Esophagus muscularis mucosa (tissue), 4 donors: ENCODE measurements around the gene MRM2. TPM values are rescaled to one million over a fixed set of nuclear protein-coding genes. Genes with fewer than 3 reads are reported as not detected.

Source experiments
- DNase-seq: peaks from one replicate; pipeline ENCODE4 v3.0.0-alpha.2; 2017; ENCODE audit errors: extremely low spot score
- H3K27ac ChIP-seq, 4 donors: fragments of 200-600 bp; sonication (generic); replicated peaks in 1 of 4; 1 replicate in 3 of 4; 2 replicates in 1 of 4; pipeline ENCODE4 v1.5.1; 2016 to 2019; ENCODE audit warnings: mild to moderate bottlenecking in 1 of 4
- H3K27me3 ChIP-seq, 4 donors: fragments of 200-600 bp; sonication (generic); one replicate each; pipeline versions ENCODE4 v1.5.1 to v1.6.0; 2016 to 2019
- H3K36me3 ChIP-seq, 4 donors: fragments of 200-600 bp; sonication (generic); one replicate each; pipeline ENCODE4 v1.5.1; 2016 to 2019
- H3K4me1 ChIP-seq, 4 donors: fragments of 200-600 bp; sonication (generic); one replicate each; pipeline ENCODE4 v1.5.1; 2016 to 2019
- H3K4me3 ChIP-seq, 4 donors: fragments of 200-600 bp; sonication (generic); 1 replicate in 2 of 4; 2 replicates in 2 of 4; pipeline ENCODE4 v1.5.1; 2016 to 2019; ENCODE audit warnings: mild to moderate bottlenecking in 4 of 4, moderate library complexity in 1 of 4
- H3K9me3 ChIP-seq, 4 donors: fragments of 200-600 bp; sonication (generic); 1 replicate in 3 of 4; 2 replicates in 1 of 4; pipeline ENCODE4 v1.5.1; 2016 to 2019
- EP300 ChIP-seq: sonication (generic); formaldehyde crosslinking; IDR thresholded peaks from one replicate; pipeline ENCODE4 v1.6.1; 2017; ENCODE audit warnings: antibody characterized with exemption
- POLR2A ChIP-seq: fragments of 450-650 bp; IDR thresholded peaks from one replicate; pipeline ENCODE4 v1.6.1; 2017; ENCODE audit warnings: antibody characterized with exemption, moderate library complexity, mild to moderate bottlenecking, low read depth
- POLR2AphosphoS5 ChIP-seq, 2 donors: sonication (generic); formaldehyde crosslinking; IDR thresholded peaks; one replicate each; pipeline ENCODE4 v1.6.1; 2017; ENCODE audit warnings: antibody characterized with exemption in 2 of 2
- WGBS: methylation state at CpG from one replicate; pipeline ENCODE4 v1.1.5; 2018; 5-methylcytosine and 5-hydroxymethylcytosine counted together
- intact Hi-C: fragments of 100-400 bp; cut with DNase I; formaldehyde crosslinking; loops from one replicate; pipeline ENCODE4 v1.15.1; 2023
- total RNA-seq, 4 donors: library from RNA; depleted of rRNA; stranded (reverse); fragments of >200 nt; gene quantifications; one replicate each; pipeline versions ENCODE4 v1.1.0 to v1.2.1, GENCODE V29; 2016
- TF ChIP-seq, protein P1 (sequence below), 3 experiments: fragments of 200-600 bp in 2 of 3; fragments of 450-650 bp in 1 of 3; sonication (generic) in 2 of 3; IDR thresholded peaks; one replicate each; pipeline ENCODE4 v1.5.1; 2017 to 2019; ENCODE audit warnings: antibody characterized with exemption in 3 of 3, mild to moderate bottlenecking in 2 of 3, moderate library complexity in 1 of 3

Gene MRM2
- total RNA-seq, 4 donors from 2014 or later: 13.3 to 20.3 (median 16.5) TPM

DNA sequence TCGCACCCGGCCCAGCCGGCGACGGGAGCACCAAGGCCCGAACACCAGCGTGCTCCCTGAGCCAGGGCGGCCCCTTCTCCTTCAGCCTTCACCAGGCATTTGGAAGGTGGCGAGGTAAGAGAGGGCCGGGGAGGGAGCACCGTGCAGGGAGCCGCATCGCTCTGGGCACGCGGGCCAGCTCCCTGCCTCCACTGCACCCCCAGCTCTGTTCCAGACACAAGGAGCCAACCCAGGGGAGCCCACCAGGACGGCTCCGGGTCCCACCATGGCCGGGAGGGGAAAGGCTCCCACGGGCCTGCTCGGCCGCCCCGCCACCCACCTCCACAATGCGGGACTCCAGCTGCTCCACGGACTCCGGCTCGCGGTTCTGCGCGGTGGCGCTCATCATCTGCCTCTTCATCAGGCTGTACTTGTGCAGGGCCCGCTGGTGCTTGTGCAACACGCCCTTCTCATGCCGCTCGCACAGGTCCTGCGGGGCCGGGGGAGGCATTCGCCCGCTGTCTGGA lies 15.1 kb upstream of the MRM2 start:
- H3K27me3 ChIP-seq: no peaks in the 10 kb centered on the region
- 97% methylated on average over 19 of the region's 38 CpGs for WGBS
- no peak overlapping the region for H3K27ac ChIP-seq
- H3K9me3 ChIP-seq: no peaks in the 10 kb centered on the region
- no peaks in the 10 kb centered on the region for H3K4me1 ChIP-seq
- intact Hi-C loops: no loop called here
- H3K36me3 ChIP-seq: peaks cover 16 to 86% (median 45%) of the 10 kb centered on the region in 4 donors
- H3K4me3 ChIP-seq: no peak overlapping the region
- DNase-seq: no peak
- TF ChIP-seq POLR2AphosphoS5 (IDR thresholded peaks at IDR 0.05) (no peak), EP300 (no peak), POLR2A (no peak)
- TF ChIP-seq, protein P1, sequence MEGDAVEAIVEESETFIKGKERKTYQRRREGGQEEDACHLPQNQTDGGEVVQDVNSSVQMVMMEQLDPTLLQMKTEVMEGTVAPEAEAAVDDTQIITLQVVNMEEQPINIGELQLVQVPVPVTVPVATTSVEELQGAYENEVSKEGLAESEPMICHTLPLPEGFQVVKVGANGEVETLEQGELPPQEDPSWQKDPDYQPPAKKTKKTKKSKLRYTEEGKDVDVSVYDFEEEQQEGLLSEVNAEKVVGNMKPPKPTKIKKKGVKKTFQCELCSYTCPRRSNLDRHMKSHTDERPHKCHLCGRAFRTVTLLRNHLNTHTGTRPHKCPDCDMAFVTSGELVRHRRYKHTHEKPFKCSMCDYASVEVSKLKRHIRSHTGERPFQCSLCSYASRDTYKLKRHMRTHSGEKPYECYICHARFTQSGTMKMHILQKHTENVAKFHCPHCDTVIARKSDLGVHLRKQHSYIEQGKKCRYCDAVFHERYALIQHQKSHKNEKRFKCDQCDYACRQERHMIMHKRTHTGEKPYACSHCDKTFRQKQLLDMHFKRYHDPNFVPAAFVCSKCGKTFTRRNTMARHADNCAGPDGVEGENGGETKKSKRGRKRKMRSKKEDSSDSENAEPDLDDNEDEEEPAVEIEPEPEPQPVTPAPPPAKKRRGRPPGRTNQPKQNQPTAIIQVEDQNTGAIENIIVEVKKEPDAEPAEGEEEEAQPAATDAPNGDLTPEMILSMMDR (IDR thresholded peaks at IDR 0.05): no peak

DNA sequence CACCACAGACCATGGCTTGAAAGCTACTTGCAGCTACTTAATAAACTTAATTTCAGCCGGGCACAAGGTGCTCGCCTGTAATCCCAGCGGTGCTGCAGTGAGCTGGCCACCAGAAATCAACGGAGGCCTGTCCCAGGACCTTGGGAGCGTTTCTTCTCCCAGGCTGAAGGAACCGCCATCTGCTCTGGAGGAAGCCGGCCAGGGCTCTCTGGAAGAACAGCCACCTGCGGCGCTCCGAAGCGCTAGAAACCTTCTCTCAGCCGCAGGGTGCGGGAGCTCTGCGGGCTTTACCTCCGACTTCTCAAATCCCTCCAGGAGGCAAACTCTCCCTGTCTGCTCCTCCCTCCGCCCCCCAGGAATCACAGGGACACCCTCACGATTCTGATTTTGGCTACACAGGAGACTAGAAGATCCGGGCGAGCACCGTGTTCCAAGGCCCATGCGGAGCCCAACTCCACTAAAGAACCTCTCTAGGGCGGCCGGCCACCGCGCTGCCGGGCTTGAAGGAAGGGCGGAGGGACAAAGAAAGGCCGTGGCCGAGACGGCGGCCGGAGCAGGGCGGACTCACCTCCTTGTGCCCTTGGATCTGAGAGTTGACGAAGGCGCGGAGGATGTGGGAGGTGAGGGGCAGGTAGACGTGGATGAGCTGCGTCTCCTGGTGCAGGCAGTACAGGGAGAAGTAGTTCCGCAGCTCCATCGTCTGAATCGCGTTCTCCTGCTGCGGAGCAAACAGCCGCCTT lies 14.5 kb upstream of the MRM2 start:
- WGBS: 93% methylated on average over 41 of the region's 44 CpGs
- Histone ChIP-seq H3K36me3 (peaks cover 16 to 83% (median 45%) of the 10 kb centered on the region in 4 donors), H3K27ac (no peak overlapping the region), H3K4me3 (no peak overlapping the region), H3K27me3 (no peaks in the 10 kb centered on the region), H3K4me1 (no peaks in the 10 kb centered on the region), H3K9me3 (no peaks in the 10 kb centered on the region)
- DNase-seq: no peak
- TF ChIP-seq EP300: no peak
- TF ChIP-seq POLR2A: no peak
- no peak for TF ChIP-seq POLR2AphosphoS5 (IDR thresholded peaks at IDR 0.05)
- TF ChIP-seq, protein P1 (IDR thresholded peaks at IDR 0.05): no peak
- intact Hi-C loops: no loop called here

DNA sequence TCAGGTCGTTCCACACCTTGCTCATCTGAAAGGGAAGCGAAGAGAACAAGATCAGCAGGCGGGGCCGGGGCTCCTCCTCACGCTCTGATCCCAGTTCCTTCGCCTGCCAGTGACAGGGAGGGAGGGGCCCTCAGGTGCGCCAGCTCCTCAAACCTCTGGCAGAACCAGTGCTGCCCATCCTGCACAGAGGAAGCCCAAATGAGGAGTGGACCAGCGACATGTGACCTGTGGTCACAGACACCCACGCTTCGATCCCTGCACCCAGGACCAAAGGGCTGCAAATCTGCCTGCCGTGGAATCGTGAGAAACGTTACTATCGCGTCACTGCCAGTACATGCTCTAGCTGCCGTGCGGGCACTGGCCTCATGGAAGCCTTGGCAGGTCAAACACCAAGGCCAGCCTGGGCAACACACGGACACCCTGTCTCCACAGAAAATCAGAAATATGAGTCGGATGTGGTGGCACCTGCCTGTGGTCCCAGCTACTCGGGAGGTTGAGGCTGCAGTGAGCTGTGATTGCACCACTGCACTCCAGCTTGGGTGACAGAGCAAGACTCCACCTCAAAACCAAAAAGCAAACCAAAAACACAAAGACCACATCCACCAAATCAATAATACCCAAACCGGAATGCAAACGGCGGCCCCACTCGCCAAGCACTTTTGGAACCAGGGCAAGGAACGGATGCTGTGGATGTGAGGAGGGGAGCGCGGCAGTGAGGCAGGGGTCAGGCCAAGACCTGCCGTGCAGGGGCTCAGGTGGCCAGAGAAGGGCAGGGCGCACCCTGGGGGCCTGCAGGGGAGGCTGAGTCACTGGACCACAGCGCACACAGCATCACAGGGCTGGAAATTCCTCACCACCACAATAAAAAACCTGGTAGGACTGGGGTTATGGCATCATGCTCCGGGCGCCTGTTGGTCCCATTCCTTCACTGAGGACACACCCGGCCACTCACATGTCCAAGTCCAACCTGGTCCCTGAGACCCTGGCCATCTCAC lies 13.4 kb upstream of the MRM2 start:
- H3K4me1 ChIP-seq: no peaks in the 10 kb centered on the region
- H3K4me3 ChIP-seq: no peak overlapping the region
- no peaks in the 10 kb centered on the region for H3K9me3 ChIP-seq
- no peak overlapping the region for H3K27ac ChIP-seq
- WGBS: 99% methylated on average over 14 of the region's 33 CpGs
- DNase-seq: no peak
- intact Hi-C loops: no loop called here
- no peak for TF ChIP-seq POLR2AphosphoS5 (IDR thresholded peaks at IDR 0.05)
- TF ChIP-seq POLR2A: no peak
- TF ChIP-seq, protein P1 (IDR thresholded peaks at IDR 0.05): no peak
- no peak for TF ChIP-seq EP300
- peaks cover 16 to 81% (median 45%) of the 10 kb centered on the region in 4 donors for H3K36me3 ChIP-seq
- H3K27me3 ChIP-seq: no peaks in the 10 kb centered on the region

DNA sequence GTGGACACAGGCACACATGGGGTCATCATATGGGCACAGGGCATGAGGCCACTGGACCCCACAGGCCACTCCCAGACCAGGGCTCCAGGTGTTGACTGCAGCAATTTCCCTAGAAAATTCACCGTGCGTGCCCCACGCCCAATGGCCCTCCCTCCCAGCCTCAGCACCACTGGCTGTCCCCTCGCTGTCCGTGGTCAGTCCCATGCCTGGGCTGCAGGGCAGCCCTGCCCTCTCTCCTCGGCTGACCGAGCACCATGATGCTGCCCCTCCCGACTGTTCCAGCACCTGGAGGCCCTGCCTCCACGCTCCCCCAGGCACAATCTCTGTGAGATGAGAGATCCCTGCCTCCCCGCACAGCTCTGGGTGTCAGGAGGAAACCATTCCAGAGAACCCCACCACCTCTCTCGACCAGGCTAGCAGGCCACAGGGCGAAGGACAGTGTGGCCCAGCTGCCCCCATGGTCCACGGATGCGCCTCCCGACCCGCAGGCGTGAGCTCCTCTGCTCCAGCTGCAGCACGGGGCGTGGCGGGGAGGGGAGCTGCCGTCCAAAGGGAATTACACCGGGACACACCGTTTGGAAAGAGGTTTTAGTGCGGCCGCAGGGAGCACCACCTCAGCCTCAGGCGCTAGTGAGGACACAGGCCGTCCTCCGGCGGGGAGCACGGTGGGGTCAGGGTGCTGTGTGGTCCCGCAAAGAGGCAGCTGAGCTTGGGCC lies 12.6 kb upstream of the MRM2 start:
- WGBS: 88% methylated on average over 25 of the region's 31 CpGs
- Histone ChIP-seq H3K36me3 (peaks cover 16 to 74% (median 44%) of the 10 kb centered on the region in 4 donors), H3K27me3 (no peaks in the 10 kb centered on the region), H3K27ac (no peak overlapping the region), H3K4me1 (peaks cover 0 to 3% (median 1%) of the 10 kb centered on the region in 4 donors), H3K4me3 (no peak overlapping the region), H3K9me3 (no peaks in the 10 kb centered on the region)
- intact Hi-C loops: no loop called here
- no peak for DNase-seq
- TF ChIP-seq, protein P1 (IDR thresholded peaks at IDR 0.05): no peak
- TF ChIP-seq EP300 (no peak), POLR2AphosphoS5 (IDR thresholded peaks at IDR 0.05) (no peak), POLR2A (no peak)
